ENCODE data around the gene FTO. TPM values are rescaled to one million over a fixed set of nuclear protein-coding genes. Genes with fewer than 3 reads are reported as not detected.

FTO gene
- total RNA-seq, 1 donor from 2014 or later, result 75.6 TPM

GRCh38 chr16:54068212-54068611 lies 364.3 kb downstream of the FTO start:
- ATAC-seq (no peak), DNase-seq (no peak)
- Histone ChIP-seq H3K36me3 (no peaks in the 10 kb centered on the region), H3K27ac (no peak overlapping the region), H3K27me3 (no peaks in the 10 kb centered on the region), H3K9me3 (no peaks in the 10 kb centered on the region), H3K4me3 (no peak overlapping the region), H3K4me1 (no peaks in the 10 kb centered on the region)
- intact Hi-C loops (cut with DNase I), result no loop called here
- no peak for TF ChIP-seq CTCF (IDR thresholded peaks at IDR 0.05)

DNA sequence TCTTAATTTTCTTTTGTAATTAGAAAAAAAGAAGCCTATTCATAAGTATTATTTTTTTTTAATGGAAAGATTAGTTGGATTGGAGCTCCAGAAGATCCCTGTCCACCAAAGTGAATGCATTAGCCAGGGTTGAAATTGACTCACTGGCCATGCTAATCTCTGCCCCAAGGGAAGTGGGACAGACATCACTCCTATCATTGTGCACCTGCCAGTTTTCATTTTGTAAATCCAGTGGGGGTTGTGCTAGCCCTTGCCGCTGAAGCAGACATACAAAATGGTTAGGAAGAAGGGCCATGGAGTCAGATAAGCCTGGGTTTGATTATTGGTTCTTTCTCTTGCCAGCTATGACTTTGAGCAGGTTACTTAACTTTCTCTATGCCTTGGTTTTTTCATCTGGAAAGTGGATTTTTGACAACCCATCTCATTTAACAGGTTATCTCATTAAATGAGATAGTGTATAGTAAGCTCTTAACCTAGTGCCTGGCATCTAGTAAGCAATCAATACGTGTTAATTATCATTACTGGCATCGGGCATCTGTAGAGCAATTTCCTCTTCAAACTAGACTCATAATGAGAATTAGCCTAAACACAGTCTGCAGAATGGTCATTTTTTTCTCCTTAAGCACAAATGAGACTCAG lies 365.8 kb downstream of the FTO start:
- H3K36me3 ChIP-seq, result no peaks in the 10 kb centered on the region
- ATAC-seq (no peak), DNase-seq (no peak)
- H3K27ac ChIP-seq, result no peak overlapping the region
- no peaks in the 10 kb centered on the region for H3K27me3 ChIP-seq
- TF ChIP-seq CTCF (IDR thresholded peaks at IDR 0.05), result no peak
- no peaks in the 10 kb centered on the region for H3K9me3 ChIP-seq
- no peak overlapping the region for H3K4me3 ChIP-seq
- intact Hi-C loops (cut with DNase I), result no loop called here
- no peaks in the 10 kb centered on the region for H3K4me1 ChIP-seq

DNA sequence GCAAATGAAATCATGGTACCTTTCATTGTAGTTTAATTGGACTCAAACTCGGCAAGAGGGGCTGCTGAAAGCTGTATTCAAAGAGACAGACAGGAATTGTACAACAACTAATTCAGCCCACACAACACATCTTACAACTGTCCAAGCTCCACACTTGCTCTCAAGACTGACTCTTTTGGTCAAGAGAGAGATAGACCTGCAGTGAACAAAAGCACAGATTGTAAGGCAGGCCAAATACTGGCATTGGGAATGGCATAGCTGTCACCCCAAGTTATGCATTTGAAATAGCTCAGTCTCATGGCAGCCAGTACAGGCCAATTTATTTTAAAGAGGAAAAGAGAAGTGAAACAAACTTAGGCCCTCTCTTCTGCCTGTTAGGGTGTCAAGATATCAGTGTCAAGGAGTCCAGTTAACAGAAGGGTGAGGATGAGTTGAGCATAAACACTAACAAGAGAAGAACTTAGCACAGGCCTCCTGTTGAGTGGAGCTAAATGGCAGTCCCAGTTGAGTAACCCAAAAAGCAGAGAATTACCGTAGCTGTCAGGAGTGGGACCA lies 366.9 kb downstream of the FTO start:
- Histone ChIP-seq H3K36me3 (no peaks in the 10 kb centered on the region), H3K4me1 (no peaks in the 10 kb centered on the region), H3K27ac (no peak overlapping the region), H3K9me3 (no peaks in the 10 kb centered on the region), H3K4me3 (no peak overlapping the region), H3K27me3 (no peaks in the 10 kb centered on the region)
- DNase-seq (no peak), ATAC-seq (no peak)
- TF ChIP-seq CTCF (IDR thresholded peaks at IDR 0.05), result no peak
- intact Hi-C loops (cut with DNase I), result no loop called here

- TF ChIP-seq CTCF (IDR thresholded peaks at IDR 0.05), result no peak
- Histone ChIP-seq H3K27me3 (no peaks in the 10 kb centered on the region), H3K9me3 (no peaks in the 10 kb centered on the region), H3K4me1 (no peaks in the 10 kb centered on the region), H3K4me3 (no peak overlapping the region), H3K27ac (no peak overlapping the region), H3K36me3 (no peaks in the 10 kb centered on the region)
- ATAC-seq (no peak), DNase-seq (no peak)
- intact Hi-C loops (cut with DNase I), result no loop called here
Observed at GRCh38 chr16:54071514-54071913, 367.6 kb downstream of the FTO start.

DNA sequence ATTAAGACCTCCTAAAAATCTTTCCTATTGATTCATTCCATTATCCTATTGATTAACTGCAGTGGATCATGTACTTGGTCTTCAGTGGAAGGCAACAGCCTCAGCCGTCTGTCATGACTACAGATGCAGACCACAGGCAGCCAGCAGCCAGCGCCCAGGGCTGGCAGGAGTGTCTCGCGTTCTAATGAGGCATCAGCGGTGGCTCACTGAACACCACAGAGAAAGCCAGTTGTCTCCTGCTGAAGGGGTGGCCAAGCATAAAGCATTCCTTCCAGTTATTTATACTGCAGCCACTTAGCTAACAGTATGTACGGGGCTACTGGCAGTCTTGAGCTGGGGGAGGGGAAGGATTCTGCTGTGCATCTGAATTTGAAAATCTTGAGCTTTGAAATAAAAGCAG lies 368.3 kb downstream of the FTO start:
- DNase-seq (no peak), ATAC-seq (no peak)
- no peak for TF ChIP-seq CTCF (IDR thresholded peaks at IDR 0.05)
- Histone ChIP-seq H3K4me1 (no peaks in the 10 kb centered on the region), H3K9me3 (no peaks in the 10 kb centered on the region), H3K4me3 (no peak overlapping the region), H3K27ac (no peak overlapping the region), H3K36me3 (no peaks in the 10 kb centered on the region), H3K27me3 (no peaks in the 10 kb centered on the region)
- intact Hi-C loops (cut with DNase I), result no loop called here

DNA sequence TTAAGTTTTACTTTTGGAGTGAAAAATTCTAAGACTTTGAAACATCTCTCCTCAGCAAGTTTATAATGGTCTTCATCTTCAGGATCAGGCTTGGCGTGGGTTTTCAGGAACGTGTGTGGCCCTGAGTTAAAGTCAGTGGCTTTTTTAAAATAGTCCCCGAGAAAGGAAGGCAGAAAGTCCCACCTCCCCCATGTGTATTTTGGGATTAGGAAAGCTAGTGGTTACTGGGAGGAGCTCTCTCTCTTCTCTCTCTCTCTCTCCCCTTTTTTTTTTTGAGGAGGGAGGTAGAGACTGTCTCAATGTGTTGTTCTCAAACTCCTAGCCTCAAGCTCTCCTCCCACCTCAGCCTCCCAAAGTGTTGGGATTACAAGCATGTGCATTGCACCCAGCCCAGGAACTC lies 369.4 kb downstream of the FTO start:
- no peaks in the 10 kb centered on the region for H3K36me3 ChIP-seq
- no peaks in the 10 kb centered on the region for H3K4me1 ChIP-seq
- H3K27ac ChIP-seq, result no peak overlapping the region
- ATAC-seq (no peak), DNase-seq (no peak)
- no peak overlapping the region for H3K4me3 ChIP-seq
- no peaks in the 10 kb centered on the region for H3K9me3 ChIP-seq
- no peak for TF ChIP-seq CTCF (IDR thresholded peaks at IDR 0.05)
- no peaks in the 10 kb centered on the region for H3K27me3 ChIP-seq
- intact Hi-C loops (cut with DNase I), result no loop called here

Measured in upper lobe of right lung (tissue), 1 donor.